Keratinocyte (primary cell): ENCODE measurements around the gene LRRC39. TPM values are rescaled to one million over a fixed set of nuclear protein-coding genes. Genes with fewer than 3 reads are reported as not detected.

Source experiments
- DNase-seq: peaks from one replicate; pipeline ENCODE4 v3.0.0-alpha.2; 2011; ENCODE audit warnings: low read depth, missing footprints, low spot score
- FAIRE-seq: peaks from 2 replicates; lab custom pipeline; 2011; peaks lifted over from hg19 to GRCh38; lab: Jason Lieb, UNC
- H2AFZ ChIP-seq: 2 replicates; pipeline ENCODE4 v1.6.0; 2012; ENCODE audit warnings: low read length, control low read depth, inconsistent platforms; ENCODE audit not compliant: control insufficient read depth
- H3K27ac ChIP-seq: 2 replicates; pipeline ENCODE4 v1.5.1; 2011; ENCODE audit warnings: low read length; ENCODE audit not compliant: control insufficient read depth, insufficient read depth
- H3K27me3 ChIP-seq: 3 replicates; pipeline ENCODE4 v1.6.0; 2011; ENCODE audit warnings: low read length; ENCODE audit not compliant: control insufficient read depth, insufficient read depth; ENCODE audit errors: extremely low read depth
- H3K36me3 ChIP-seq, 2 experiments: 2 replicates in 1 of 2; 3 replicates in 1 of 2; pipeline ENCODE4 v1.5.1; 2011; ENCODE audit warnings: low read length in 2 of 2, mild to moderate bottlenecking in 1 of 2; ENCODE audit not compliant: control insufficient read depth in 2 of 2, insufficient read depth in 2 of 2; ENCODE audit errors: extremely low read depth in 1 of 2
- H3K4me1 ChIP-seq: 3 replicates; pipeline ENCODE4 v1.5.1; 2011; ENCODE audit warnings: low read length; ENCODE audit not compliant: control insufficient read depth, insufficient read depth; ENCODE audit errors: extremely low read depth
- H3K4me2 ChIP-seq: 3 replicates; pipeline ENCODE4 v1.6.0; 2011; ENCODE audit warnings: low read depth, low read length; ENCODE audit not compliant: control insufficient read depth, insufficient read depth; ENCODE audit errors: extremely low read depth
- H3K4me3 ChIP-seq, 3 experiments: fragments of 200-600 bp in 1 of 3; sonication (generic) in 1 of 3; 2 replicates in 2 of 3; 3 replicates in 1 of 3; pipeline ENCODE4 v1.5.1; 2011 to 2016; ENCODE audit warnings: low read length in 3 of 3, mild to moderate bottlenecking in 3 of 3, control low read depth in 2 of 3, inconsistent platforms in 1 of 3, low read depth in 1 of 3, mixed read lengths in 1 of 3, mixed run types in 1 of 3, moderate library complexity in 1 of 3; ENCODE audit not compliant: control insufficient read depth in 2 of 3, insufficient read depth in 2 of 3; ENCODE audit errors: extremely low read depth in 1 of 3
- H3K79me2 ChIP-seq: 2 replicates; pipeline ENCODE4 v1.6.0; 2012; ENCODE audit warnings: low read length; ENCODE audit not compliant: control insufficient read depth, insufficient read depth
- H3K9ac ChIP-seq: 3 replicates; pipeline ENCODE4 v1.6.0; 2011; ENCODE audit warnings: low read length; ENCODE audit not compliant: control insufficient read depth, insufficient read depth; ENCODE audit errors: extremely low read depth
- H3K9me1 ChIP-seq: 3 replicates; pipeline ENCODE4 v1.6.0; 2011; ENCODE audit warnings: low read length; ENCODE audit not compliant: control insufficient read depth, insufficient read depth; ENCODE audit errors: extremely low read depth
- H3K9me3 ChIP-seq: 2 replicates; pipeline ENCODE4 v1.5.1; 2012; ENCODE audit warnings: low read depth, low read length; ENCODE audit not compliant: control insufficient read depth
- H4K20me1 ChIP-seq: 3 replicates; pipeline ENCODE4 v1.6.0; 2011; ENCODE audit warnings: low read length; ENCODE audit not compliant: control insufficient read depth, insufficient read depth; ENCODE audit errors: extremely low read depth
- CTCF ChIP-seq, 3 experiments: IDR thresholded peaks in 1 of 3; conservative IDR thresholded peaks in 1 of 3; optimal IDR thresholded peaks in 1 of 3; 2 replicates in 2 of 3; 3 replicates in 1 of 3; pipeline versions ENCODE3 to v1.5.1; 2011; ENCODE audit warnings: low read length in 3 of 3, mild to moderate bottlenecking in 3 of 3, moderate library complexity in 2 of 3, control low read depth in 1 of 3, inconsistent platforms in 1 of 3; ENCODE audit not compliant: insufficient read depth in 2 of 3; ENCODE audit errors: extremely low read depth in 1 of 3
- EZH2 ChIP-seq: IDR thresholded peaks from one replicate; pipeline ENCODE4 v1.6.1; 2012; ENCODE audit warnings: inconsistent platforms, mild to moderate bottlenecking, low read length, moderate library complexity
- dilution Hi-C: fragments of 300-500 bp; cut with MboI; formaldehyde crosslinking; loops from one replicate; pipeline ENCODE4 v1.7.0; 2020; ENCODE audit warnings: low sequenced_read_pairs; ENCODE audit not compliant: extremely low pct_ligation_motif_present
- polyA plus RNA-seq, 5 experiments: library from polyadenylated mRNA; depleted of rRNA in 3 of 5; stranded (reverse) in 3 of 5; stranded (forward) in 1 of 5; unstranded in 1 of 5; fragments of >200 nt; gene quantifications; 1 replicate in 1 of 5; 2 replicates in 3 of 5; 3 replicates in 1 of 5; pipeline versions ENCODE4 v1.2.1 to v1.2.3, GENCODE V29; 2011 to 2012; ENCODE audit warnings: missing spikeins in 2 of 5, low read depth in 1 of 5, low replicate concordance in 1 of 5

Gene LRRC39
- polyA plus RNA-seq, 1 donor (not counting 4 experiments of a cell fraction or from before 2014, with no cell fraction given): 0.88 TPM

GRCh38 chr1:100152271-100152670 lies 25.8 kb downstream of the LRRC39 start:
- no peak for FAIRE-seq
- no peak overlapping the region for H3K9ac ChIP-seq
- H2AFZ ChIP-seq: no peak overlapping the region
- DNase-seq: no peak
- dilution Hi-C loops: no loop called here
- H3K4me3 ChIP-seq: no peak overlapping the region
- no peak overlapping the region for H3K27ac ChIP-seq
- H3K4me2 ChIP-seq: no peak overlapping the region
- H4K20me1 ChIP-seq: no peaks in the 10 kb centered on the region
- no peak for TF ChIP-seq EZH2
- TF ChIP-seq CTCF (optimal IDR thresholded peaks at IDR 0.05 in 1 of 3, IDR thresholded peaks at IDR 0.05 in 1 of 3, conservative IDR thresholded peaks at IDR 0.05 in 1 of 3; ENCODE audit: extremely low read depth in 1 of 3, insufficient read depth in 2 of 3, low read length in 3 of 3): no peak
- H3K27me3 ChIP-seq: no peaks in the 10 kb centered on the region
- no peaks in the 10 kb centered on the region for H3K9me3 ChIP-seq
- H3K4me1 ChIP-seq: no peaks in the 10 kb centered on the region
- H3K79me2 ChIP-seq: no peaks in the 10 kb centered on the region
- peaks cover 0 to 2% of the 10 kb centered on the region in 2 experiments for H3K36me3 ChIP-seq
- H3K9me1 ChIP-seq: no peaks in the 10 kb centered on the region

- FAIRE-seq: no peak
- Histone ChIP-seq H3K4me3 (no peak overlapping the region), H4K20me1 (no peaks in the 10 kb centered on the region), H3K4me2 (no peak overlapping the region), H3K36me3 (peaks cover 0 to 2% of the 10 kb centered on the region in 2 experiments), H3K4me1 (no peaks in the 10 kb centered on the region), H3K79me2 (no peaks in the 10 kb centered on the region), H2AFZ (no peak overlapping the region), H3K27ac (no peak overlapping the region), H3K27me3 (no peaks in the 10 kb centered on the region), H3K9me1 (no peaks in the 10 kb centered on the region), H3K9ac (no peak overlapping the region), H3K9me3 (no peaks in the 10 kb centered on the region)
- no peak for DNase-seq
- dilution Hi-C loops: no loop called here
- TF ChIP-seq CTCF (optimal IDR thresholded peaks at IDR 0.05 in 1 of 3, IDR thresholded peaks at IDR 0.05 in 1 of 3, conservative IDR thresholded peaks at IDR 0.05 in 1 of 3; ENCODE audit: extremely low read depth in 1 of 3, insufficient read depth in 2 of 3, low read length in 3 of 3): no peak
- no peak for TF ChIP-seq EZH2
Measured at GRCh38 chr1:100151679-100152078, 26.4 kb downstream of the LRRC39 start.
